HepG2 (cell line): ENCODE measurements around the gene TSPAN18. TPM values are rescaled to one million over a fixed set of nuclear protein-coding genes. Genes with fewer than 3 reads are reported as not detected.

ENCODE experiments used
- ATAC-seq: fragments of 200-7000 bp; cut with Tn5 transposase; 3 replicates; pipeline ENCODE4 v1.9.1; 2020; ENCODE audit warnings: mild to moderate bottlenecking, moderate library complexity
- BruUV-seq: library from RNA; stranded (reverse); fragments of 400-500 nt; replicated peaks from 2 replicates; lab custom pipeline; 2021; lab: Mats Ljungman, UMichigan
- CTCF ChIA-PET: fragments of 300-600 bp; formaldehyde crosslinking; extraction: SDS; loops from one replicate; lab custom pipeline; 2021; ENCODE audit warnings: low total read pairs, inconsistent platforms, low intra/inter-chr PET ratio; lab: Yijun Ruan, JAX
- POLR2A ChIA-PET: fragments of 350-600 bp; sonication (Branson Sonifier 250); formaldehyde crosslinking; loops from one replicate; lab custom pipeline; 2020; ENCODE audit warnings: antibody characterized with exemption, inconsistent platforms; lab: Yijun Ruan, JAX
- DNase-seq: peaks from one replicate; pipeline ENCODE4 v3.0.0-alpha.2; 2015; ENCODE audit warnings: low spot score
- FAIRE-seq: peaks from 3 replicates; lab custom pipeline; 2011; peaks lifted over from hg19 to GRCh38; lab: Jason Lieb, UNC
- H2AFZ ChIP-seq: one replicate; pipeline ENCODE4 v1.6.1; 2011; ENCODE audit warnings: low read length, inconsistent platforms
- H3K27ac ChIP-seq: fragments of 300-600 bp; 3 replicates; pipeline ENCODE4 v1.8.0; 2011; ENCODE audit warnings: mixed run types, mild to moderate bottlenecking, mixed read lengths, low read length, inconsistent platforms; ENCODE audit not compliant: insufficient read depth; ENCODE audit errors: extremely low read length
- H3K27me3 ChIP-seq, 2 experiments: fragments of 200-600 bp in 1 of 2; 2 replicates in 1 of 2; 3 replicates in 1 of 2; pipeline versions ENCODE4 v1.6.0 to v1.8.0; 2011; ENCODE audit warnings: low read length in 2 of 2, mild to moderate bottlenecking in 2 of 2, moderate library complexity in 2 of 2, inconsistent platforms in 1 of 2; ENCODE audit not compliant: insufficient read depth in 2 of 2, control insufficient read depth in 1 of 2
- H3K36me3 ChIP-seq, 2 experiments: fragments of 200-600 bp in 1 of 2; replicated peaks in 1 of 2; 2 replicates in 1 of 2; 3 replicates in 1 of 2; pipeline versions ENCODE4 v1.5.1 to v1.8.0; 2011; ENCODE audit warnings: low read length in 2 of 2, inconsistent platforms in 1 of 2; ENCODE audit not compliant: insufficient read depth in 2 of 2, control insufficient read depth in 1 of 2
- H3K4me1 ChIP-seq: 2 replicates; pipeline ENCODE4 v1.5.1; 2012; ENCODE audit warnings: low read length, inconsistent platforms; ENCODE audit not compliant: insufficient read depth
- H3K4me2 ChIP-seq: 2 replicates; pipeline ENCODE4 v1.6.0; 2011; ENCODE audit warnings: low read depth, low read length, inconsistent platforms
- H3K4me3 ChIP-seq, 3 experiments: fragments of 200-600 bp in 1 of 3; sonication (generic), shearing (Covaris generic) in 1 of 3; replicated peaks in 1 of 3; 2 replicates each; pipeline ENCODE4 v1.5.1; 2011 to 2016; ENCODE audit warnings: low read length in 3 of 3, inconsistent platforms in 2 of 3, low read depth in 2 of 3, mild to moderate bottlenecking in 2 of 3, control low read depth in 1 of 3, mixed read lengths in 1 of 3; ENCODE audit not compliant: insufficient read depth in 1 of 3
- H3K79me2 ChIP-seq: one replicate; pipeline ENCODE4 v1.6.1; 2011; ENCODE audit warnings: low read length, inconsistent platforms; ENCODE audit not compliant: insufficient read depth
- H3K9ac ChIP-seq: 2 replicates; pipeline ENCODE4 v1.6.0; 2011; ENCODE audit warnings: mild to moderate bottlenecking, low read depth, low read length, inconsistent platforms; ENCODE audit not compliant: insufficient read depth
- H3K9me3 ChIP-seq: 2 replicates; pipeline ENCODE4 v1.5.1; 2012; ENCODE audit warnings: mild to moderate bottlenecking, low read length
- H4K20me1 ChIP-seq: 2 replicates; pipeline ENCODE4 v1.6.0; 2011; ENCODE audit warnings: inconsistent platforms, mild to moderate bottlenecking, low read length, moderate library complexity; ENCODE audit not compliant: insufficient read depth
- ETV6 ChIP-seq: sonication (generic); formaldehyde crosslinking; conservative IDR thresholded peaks from 2 replicates; pipeline ENCODE4 v1.4.0; 2020; ENCODE audit warnings: missing genetic modification reagents
- HOXA9 ChIP-seq: sonication (generic); formaldehyde crosslinking; IDR thresholded peaks from 2 replicates; pipeline ENCODE4 v1.8.1; 2022; ENCODE audit warnings: missing genetic modification reagents, mild to moderate bottlenecking, moderate library complexity, borderline replicate concordance
- IRX3 ChIP-seq: sonication (generic); formaldehyde crosslinking; IDR thresholded peaks from 2 replicates; pipeline ENCODE4 v1.8.1; 2023; ENCODE audit warnings: mild to moderate bottlenecking, low read depth, missing genetic modification reagents, borderline replicate concordance
- KLF11 ChIP-seq: IDR thresholded peaks from 2 replicates; pipeline ENCODE4 v1.6.1; 2016; ENCODE audit warnings: missing compliant biosample characterization
- SIX1 ChIP-seq: sonication (generic); formaldehyde crosslinking; IDR thresholded peaks from 2 replicates; pipeline ENCODE4 v1.4.0; 2020; ENCODE audit warnings: missing genetic modification reagents, borderline replicate concordance
- SRF ChIP-seq: IDR thresholded peaks from 2 replicates; pipeline ENCODE4 v1.6.1; 2011; ENCODE audit warnings: mild to moderate bottlenecking, low read depth, low read length, moderate library complexity
- TOE1 ChIP-seq: sonication (generic); formaldehyde crosslinking; IDR thresholded peaks from 2 replicates; pipeline ENCODE4 v1.4.0; 2020; ENCODE audit warnings: mild to moderate bottlenecking, missing genetic modification reagents
- ZBTB7A ChIP-seq: sonication (generic); formaldehyde crosslinking; IDR thresholded peaks from 2 replicates; pipeline ENCODE4 v1.8.0; 2022; ENCODE audit warnings: mild to moderate bottlenecking, missing genetic modification reagents
- ZNF292 ChIP-seq: sonication (generic); formaldehyde crosslinking; IDR thresholded peaks from 2 replicates; pipeline ENCODE4 v1.8.1; 2022; ENCODE audit warnings: mild to moderate bottlenecking, low read depth, missing genetic modification reagents, borderline replicate concordance
- ZNF549 ChIP-seq: sonication (generic); formaldehyde crosslinking; IDR thresholded peaks from 2 replicates; pipeline ENCODE4 v1.5.0; 2020; ENCODE audit warnings: missing genetic modification reagents
- ZSCAN25 ChIP-seq: sonication (generic); formaldehyde crosslinking; IDR thresholded peaks from 2 replicates; pipeline ENCODE4 v1.8.0; 2022; ENCODE audit warnings: mild to moderate bottlenecking, missing genetic modification reagents
- WGBS: methylation state at CpG from one replicate; pipeline ENCODE4 v1.1.6; 2017; ENCODE audit warnings: low lambda C conversion rate; 5-methylcytosine and 5-hydroxymethylcytosine counted together
- in situ Hi-C: cut with HindIII; loops from 2 replicates; pipeline ENCODE4 v1.10.0; 2017; ENCODE audit warnings: low pct_unique_long_range_greater_than_20kb; ENCODE audit not compliant: extremely low pct_ligation_motif_present
- intact Hi-C: fragments of 100-400 bp; cut with micrococcal nuclease; formaldehyde crosslinking; loops from one replicate; pipeline ENCODE4 v1.10.0; 2022; ENCODE audit not compliant: unreplicated experiment
- polyA plus RNA-seq, 8 experiments: library from polyadenylated mRNA; depleted of rRNA in 3 of 8; stranded (reverse) in 7 of 8; unstranded in 1 of 8; fragments of >200 nt; fragmentation: Illumina TruSeq in 4 of 8; extraction: Trizol in 4 of 8; gene quantifications; 2 replicates each; pipeline versions ENCODE4 v1.2.1 to v1.2.3, GENCODE V29; 2011 to 2016; ENCODE audit warnings: low read depth in 4 of 8, missing spikeins in 1 of 8, mixed read lengths in 1 of 8; ENCODE audit not compliant: insufficient read depth in 1 of 8
- total RNA-seq, 5 experiments: library from RNA; depleted of rRNA; stranded (reverse); fragments of >200 nt; fragmentation: Illumina TruSeq; extraction: Trizol; gene quantifications; 2 replicates each; pipeline ENCODE4 v1.2.3, GENCODE V29; 2016; ENCODE audit warnings: low read depth in 1 of 5
- TF ChIP-seq, protein P1 (sequence below): sonication (generic); formaldehyde crosslinking; IDR thresholded peaks from 2 replicates; pipeline ENCODE4 v1.5.0; 2020; ENCODE audit warnings: missing genetic modification reagents

The TSPAN18 gene
- total and polyA plus RNA-seq, 2 of the 13 experiments (the other 11 are each of a cell fraction or from before 2014, with no cell fraction given) = not detected

DNA sequence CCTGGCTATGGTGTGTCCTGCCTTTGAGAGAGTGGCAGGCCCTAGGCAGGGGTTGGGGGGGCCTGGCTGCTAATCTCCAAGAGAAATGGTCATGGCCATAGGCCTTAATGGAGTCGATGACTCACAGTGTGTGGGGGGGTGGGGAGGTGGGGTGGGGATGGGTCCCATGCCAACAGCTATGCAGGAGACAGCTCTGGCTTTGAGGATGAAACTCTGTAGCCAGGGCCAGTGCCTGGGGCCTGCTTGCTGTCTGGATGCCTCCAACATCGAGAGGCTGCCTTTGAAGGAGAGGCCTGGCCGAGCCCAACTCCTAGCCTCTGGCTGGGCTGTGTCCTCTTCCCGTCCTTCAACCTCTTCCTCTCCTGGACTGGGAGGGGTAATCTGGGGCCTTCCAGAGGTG is 23.9 kb upstream of the TSPAN18 start:
- in situ Hi-C loops = no loop called here
- peaks cover 8% of the 10 kb centered on the region; the same call in 1 of the 2 replicates for H3K9me3 ChIP-seq
- no peak overlapping the region for H2AFZ ChIP-seq
- no peaks in the 10 kb centered on the region for H3K79me2 ChIP-seq
- FAIRE-seq (no peak), ATAC-seq (no peak), DNase-seq (no peak)
- intact Hi-C loops = no loop called here
- no peaks in the 10 kb centered on the region for H3K36me3 ChIP-seq
- H3K4me3 ChIP-seq = no peak overlapping the region
- no peaks in the 10 kb centered on the region for H4K20me1 ChIP-seq
- no TSS peak for BruUV-seq
- no peak for TF ChIP-seq SIX1
- no peak for TF ChIP-seq SRF
- no peak for TF ChIP-seq ETV6 (CRISPR knock-in tag)
- no peak for TF ChIP-seq HOXA9 (CRISPR knock-in tag)
- POLR2A ChIA-PET = no interaction called here
- no peak overlapping the region for H3K27ac ChIP-seq
- no peaks in the 10 kb centered on the region; a peak in 1 of 5 replicates for H3K27me3 ChIP-seq
- H3K9ac ChIP-seq = no peak overlapping the region
- no peaks in the 10 kb centered on the region for H3K4me1 ChIP-seq
- CTCF ChIA-PET = no interaction called here
- H3K4me2 ChIP-seq = no peak overlapping the region
- 0% methylated on average over 2 of the region's 4 CpGs for whole genome bisulfite sequencing

GRCh38 chr11:44707094-44707493 is 19.7 kb upstream of the TSPAN18 start:
- intact Hi-C loops = no loop called here
- no peak overlapping the region for H3K27ac ChIP-seq
- no peak overlapping the region for H2AFZ ChIP-seq
- in situ Hi-C loops = no loop called here
- FAIRE-seq = no peak
- no peaks in the 10 kb centered on the region for H4K20me1 ChIP-seq
- no peaks in the 10 kb centered on the region for H3K36me3 ChIP-seq
- TF ChIP-seq ZNF292 (CRISPR knock-in tag) (no peak), TOE1 (CRISPR knock-in tag) (no peak), ZNF549 (CRISPR knock-in tag) (no peak), ZBTB7A (CRISPR knock-in tag) (no peak), IRX3 (CRISPR knock-in tag) (no peak), ZSCAN25 (CRISPR knock-in tag) (no peak), KLF11 (CRISPR knock-in tag) (no peak)
- TF ChIP-seq, protein P1, sequence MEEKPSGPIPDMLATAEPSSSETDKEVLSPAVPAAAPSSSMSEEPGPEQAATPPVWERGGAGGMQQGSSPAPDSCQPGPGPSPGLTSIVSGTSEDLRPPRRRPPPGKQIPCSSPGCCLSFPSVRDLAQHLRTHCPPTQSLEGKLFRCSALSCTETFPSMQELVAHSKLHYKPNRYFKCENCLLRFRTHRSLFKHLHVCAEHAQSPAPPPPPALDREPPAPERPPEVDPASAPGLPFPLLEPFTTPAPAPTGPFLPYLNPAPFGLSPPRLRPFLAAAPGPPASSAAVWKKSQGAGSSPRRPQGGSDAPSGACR = no peak
- no TSS peak for BruUV-seq
- POLR2A ChIA-PET = no interaction called here
- 4% methylated on average over 2 of the region's 2 CpGs for WGBS
- H3K4me3 ChIP-seq = no peak overlapping the region
- H3K79me2 ChIP-seq = no peaks in the 10 kb centered on the region
- CTCF ChIA-PET = no interaction called here
- no peak overlapping the region for H3K4me2 ChIP-seq
- H3K9ac ChIP-seq = no peak overlapping the region
- peaks cover 8% of the 10 kb centered on the region; the same call in 1 of the 2 replicates for H3K9me3 ChIP-seq
- no peaks in the 10 kb centered on the region; a peak in 1 of 5 replicates for H3K27me3 ChIP-seq
- H3K4me1 ChIP-seq = peaks cover 20% of the 10 kb centered on the region
- DNase-seq = no peak
- no peak for ATAC-seq
